A549 (cell line): ENCODE results near the gene RSRC1.

Source experiments
- CEBPB ChIP-seq, 2 experiments: fragments of >200 bp in 1 of 2; sonication (Bioruptor Twin) in 1 of 2; formaldehyde crosslinking in 1 of 2; IDR thresholded peaks; 2 replicates each; pipeline ENCODE4 v1.6.1; 2012 to 2016
- CTCF ChIP-seq: fragments of >200 bp; sonication (Bioruptor Twin); formaldehyde crosslinking; IDR thresholded peaks from 3 replicates; pipeline ENCODE4 v1.5.1; 2016
- EP300 ChIP-seq, 2 experiments: fragments of >200 bp; sonication (Bioruptor Twin); formaldehyde crosslinking; IDR thresholded peaks; 2 replicates in 1 of 2; 3 replicates in 1 of 2; pipeline ENCODE4 v1.6.1; 2016 to 2017
- KDM5A ChIP-seq: fragments of 200-600 bp; sonication (generic); IDR thresholded peaks from 2 replicates; pipeline ENCODE4 v1.6.1; 2016; ENCODE audit warnings: antibody characterized with exemption, mild to moderate bottlenecking
- MAFK ChIP-seq: fragments of 450-650 bp; IDR thresholded peaks from 2 replicates; pipeline ENCODE4 v1.6.1; 2014; ENCODE audit not compliant: partially characterized antibody
- POLR2A ChIP-seq: IDR thresholded peaks from 2 replicates; pipeline ENCODE4 v1.6.1; 2012; ENCODE audit warnings: mild to moderate bottlenecking, low read length
- SMC3 ChIP-seq: fragments of >200 bp; sonication (Bioruptor Twin); formaldehyde crosslinking; IDR thresholded peaks from 3 replicates; pipeline ENCODE4 v1.6.1; 2018; ENCODE audit warnings: inconsistent platforms
- ZFP36 ChIP-seq: fragments of 450-650 bp; IDR thresholded peaks from 2 replicates; pipeline ENCODE4 v1.6.1; 2014; ENCODE audit warnings: borderline replicate concordance; ENCODE audit not compliant: partially characterized antibody

GRCh38 chr3:158269942-158270341 is 160.1 kb downstream of the RSRC1 start:
- TF ChIP-seq POLR2A (no peak), SMC3 (no peak), EP300 (IDR thresholded peaks at IDR 0.05) (no peak), MAFK (no peak), ZFP36 (no peak), CTCF (no peak), CEBPB (IDR thresholded peaks at IDR 0.05) (no peak), KDM5A (no peak)
